Left lung (tissue), 10 donors: ENCODE measurements around the gene PPP2R2B. TPM values are rescaled to one million over a fixed set of nuclear protein-coding genes. Genes with fewer than 3 reads are reported as not detected.

Experiments
- ATAC-seq: fragments of 200-7000 bp; cut with Tn5 transposase; one replicate; pipeline ENCODE4 v1.9.1; 2020; ENCODE audit warnings: moderate library complexity
- DNase-seq, 4 donors: peaks; one replicate each; pipeline ENCODE4 v3.0.0-alpha.2; 2013 to 2020
- H3K27ac ChIP-seq, 2 donors: fragments of 200-600 bp; sonication (generic) in 1 of 2; one replicate each; pipeline versions ENCODE4 v1.5.0 to v1.8.0; 2020 to 2021
- H3K27me3 ChIP-seq, 2 donors: fragments of 200-600 bp; sonication (generic) in 1 of 2; one replicate each; pipeline versions ENCODE4 v1.5.0 to v1.8.0; 2020 to 2021
- H3K36me3 ChIP-seq, 2 donors: fragments of 200-600 bp; sonication (generic) in 1 of 2; one replicate each; pipeline versions ENCODE4 v1.5.0 to v1.8.0; 2020 to 2021
- H3K4me1 ChIP-seq, 2 donors: fragments of 200-600 bp; one replicate each; pipeline ENCODE4 v1.8.0; 2021
- H3K4me3 ChIP-seq, 2 donors: fragments of 200-600 bp; sonication (generic) in 1 of 2; one replicate each; pipeline versions ENCODE4 v1.5.0 to v1.8.0; 2020 to 2021; ENCODE audit warnings: mild to moderate bottlenecking in 1 of 2
- H3K9me3 ChIP-seq, 2 donors: fragments of 200-600 bp; sonication (generic) in 1 of 2; one replicate each; pipeline versions ENCODE4 v1.5.0 to v1.8.0; 2020 to 2021
- intact Hi-C, 2 donors: fragments of 100-400 bp; cut with DNase I; formaldehyde crosslinking; loops; one replicate each; pipeline versions ENCODE4 v1.11.2 to v1.14.2; 2022
- polyA plus RNA-seq, 6 donors: library from polyadenylated mRNA; unstranded; fragments of 120-200 nt; gene quantifications; one replicate each; pipeline ENCODE4 v1.2.1, GENCODE V29; 2013; ENCODE audit not compliant: insufficient read length in 6 of 6
- total RNA-seq, 2 donors: library from RNA; stranded (reverse); fragmentation: NEBNext Ultra II Directional; extraction: Animal tissue kit (Norgen Biotek cat#: 25700); gene quantifications; one replicate each; pipeline ENCODE4 v1.2.1, GENCODE V29; 2021
- TF ChIP-seq, protein P1 (sequence below), 2 donors: fragments of 200-600 bp; sonication (generic) in 1 of 2; IDR thresholded peaks; one replicate each; pipeline versions ENCODE4 v1.5.0 to v1.8.0; 2021; ENCODE audit warnings: antibody characterized with exemption in 2 of 2
- donor health status: DM: no; HTN: yes; CAD: no.
- donor health status: DM: no; HTN: no; CAD: no.

Gene PPP2R2B
- total and polyA plus RNA-seq, 8 donors: 0.23 to 1.5 (median 0.43) TPM

DNA sequence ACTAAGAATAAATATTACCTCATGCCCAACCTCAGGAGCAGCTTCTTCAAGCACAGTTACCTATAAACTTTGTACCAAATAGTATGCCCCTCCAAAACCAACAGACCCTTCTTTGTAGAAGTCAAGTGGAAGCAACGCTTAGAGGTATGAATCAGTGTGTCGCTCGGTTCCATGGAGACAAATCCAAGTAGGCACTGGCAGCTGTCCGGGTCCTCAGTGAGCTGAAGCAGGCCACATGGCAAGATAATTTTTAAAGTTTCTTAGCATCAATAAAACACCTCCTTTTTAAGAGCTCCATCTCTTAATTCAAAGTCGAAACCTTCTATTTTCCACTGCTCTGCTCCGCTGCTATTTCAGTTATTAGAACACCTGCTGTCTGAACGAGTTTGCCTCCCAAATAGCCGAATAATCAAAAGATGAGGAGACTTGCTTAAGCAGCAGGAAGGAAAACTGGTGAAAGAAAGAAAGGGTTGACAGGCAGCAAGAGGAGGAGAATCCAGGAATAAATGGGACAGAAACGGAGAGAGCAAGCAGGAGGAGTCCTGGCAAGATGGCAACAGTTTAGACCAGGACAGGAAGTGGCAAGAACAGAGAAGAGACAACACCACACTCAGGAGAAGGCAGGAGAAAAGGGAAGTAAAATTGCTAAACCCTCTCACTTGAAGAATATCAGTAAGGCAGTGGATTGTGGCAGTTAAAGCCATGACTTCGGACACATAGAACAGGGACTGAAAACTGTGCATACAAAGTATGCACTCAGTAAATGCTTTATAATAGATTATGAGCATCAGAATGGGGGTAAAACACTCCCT is 65.0 kb downstream of the PPP2R2B start:
- Histone ChIP-seq H3K4me1 (peaks cover 0 to 6% of the 10 kb centered on the region in 2 donors), H3K4me3 (no peak overlapping the region), H3K27me3 (no peaks in the 10 kb centered on the region), H3K9me3 (no peaks in the 10 kb centered on the region), H3K36me3 (no peaks in the 10 kb centered on the region), H3K27ac (no peak overlapping the region)
- intact Hi-C loops: no loop called here
- no peak for ATAC-seq
- TF ChIP-seq, protein P1, sequence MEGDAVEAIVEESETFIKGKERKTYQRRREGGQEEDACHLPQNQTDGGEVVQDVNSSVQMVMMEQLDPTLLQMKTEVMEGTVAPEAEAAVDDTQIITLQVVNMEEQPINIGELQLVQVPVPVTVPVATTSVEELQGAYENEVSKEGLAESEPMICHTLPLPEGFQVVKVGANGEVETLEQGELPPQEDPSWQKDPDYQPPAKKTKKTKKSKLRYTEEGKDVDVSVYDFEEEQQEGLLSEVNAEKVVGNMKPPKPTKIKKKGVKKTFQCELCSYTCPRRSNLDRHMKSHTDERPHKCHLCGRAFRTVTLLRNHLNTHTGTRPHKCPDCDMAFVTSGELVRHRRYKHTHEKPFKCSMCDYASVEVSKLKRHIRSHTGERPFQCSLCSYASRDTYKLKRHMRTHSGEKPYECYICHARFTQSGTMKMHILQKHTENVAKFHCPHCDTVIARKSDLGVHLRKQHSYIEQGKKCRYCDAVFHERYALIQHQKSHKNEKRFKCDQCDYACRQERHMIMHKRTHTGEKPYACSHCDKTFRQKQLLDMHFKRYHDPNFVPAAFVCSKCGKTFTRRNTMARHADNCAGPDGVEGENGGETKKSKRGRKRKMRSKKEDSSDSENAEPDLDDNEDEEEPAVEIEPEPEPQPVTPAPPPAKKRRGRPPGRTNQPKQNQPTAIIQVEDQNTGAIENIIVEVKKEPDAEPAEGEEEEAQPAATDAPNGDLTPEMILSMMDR (IDR thresholded peaks at IDR 0.05): no peak
- no peak for DNase-seq

DNA sequence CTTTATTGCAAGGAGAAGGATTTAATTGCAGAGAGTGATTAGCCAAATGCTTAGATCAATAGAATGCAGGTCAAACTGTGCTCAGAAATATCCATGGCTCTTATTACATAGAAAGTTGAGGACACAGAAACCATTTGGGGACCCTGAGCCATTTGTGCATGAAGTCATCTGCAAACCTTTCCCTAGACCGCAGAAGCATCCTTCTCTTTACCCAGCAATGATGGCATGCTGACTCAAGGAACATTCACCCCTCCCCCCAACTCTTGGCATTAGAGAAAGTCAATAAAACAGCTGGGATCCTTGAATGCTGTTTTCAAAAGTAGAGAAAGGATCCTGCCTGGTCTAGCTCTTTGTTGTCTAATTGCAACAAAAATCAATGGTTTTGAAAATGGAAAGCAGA is 73.5 kb downstream of the PPP2R2B start:
- ATAC-seq: no peak
- DNase-seq: no peak
- TF ChIP-seq, protein P1 (IDR thresholded peaks at IDR 0.05): no peak
- Histone ChIP-seq H3K27me3 (no peaks in the 10 kb centered on the region), H3K36me3 (no peaks in the 10 kb centered on the region), H3K9me3 (no peaks in the 10 kb centered on the region), H3K4me3 (no peak overlapping the region), H3K27ac (no peak overlapping the region), H3K4me1 (no peaks in the 10 kb centered on the region)
- intact Hi-C loops: no loop called here

DNA sequence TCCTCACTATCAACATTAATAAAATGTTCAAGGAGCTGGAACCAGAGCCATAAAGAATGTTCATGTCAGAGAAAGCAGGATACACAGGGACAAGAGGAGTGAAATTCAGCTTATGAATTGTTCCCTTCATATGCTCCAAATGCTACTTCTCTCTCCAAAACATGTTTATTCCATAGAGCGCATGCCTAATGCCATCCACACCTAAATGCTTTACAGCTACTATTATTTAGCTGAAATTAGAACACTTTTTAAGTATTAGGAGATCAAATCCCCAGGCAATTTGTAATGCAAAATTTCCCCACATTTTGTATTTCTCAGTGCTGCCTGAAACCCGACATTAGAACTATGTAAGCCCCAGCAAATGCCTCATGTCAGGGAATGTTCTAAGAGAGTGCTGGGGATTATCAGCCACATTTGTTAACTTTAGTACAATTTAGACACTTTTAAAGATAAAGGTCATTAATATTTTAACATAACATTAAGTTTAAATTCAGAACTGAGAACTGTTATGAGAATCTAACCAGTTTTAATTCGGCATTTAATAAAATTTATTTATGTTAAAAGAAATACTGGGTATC is 75.5 kb downstream of the PPP2R2B start:
- no peak for ATAC-seq
- TF ChIP-seq, protein P1 (IDR thresholded peaks at IDR 0.05): no peak
- Histone ChIP-seq H3K27me3 (no peaks in the 10 kb centered on the region), H3K27ac (no peak overlapping the region), H3K4me3 (no peak overlapping the region), H3K36me3 (no peaks in the 10 kb centered on the region), H3K9me3 (no peaks in the 10 kb centered on the region), H3K4me1 (no peaks in the 10 kb centered on the region)
- intact Hi-C loops: no loop called here
- DNase-seq: no peak

DNA sequence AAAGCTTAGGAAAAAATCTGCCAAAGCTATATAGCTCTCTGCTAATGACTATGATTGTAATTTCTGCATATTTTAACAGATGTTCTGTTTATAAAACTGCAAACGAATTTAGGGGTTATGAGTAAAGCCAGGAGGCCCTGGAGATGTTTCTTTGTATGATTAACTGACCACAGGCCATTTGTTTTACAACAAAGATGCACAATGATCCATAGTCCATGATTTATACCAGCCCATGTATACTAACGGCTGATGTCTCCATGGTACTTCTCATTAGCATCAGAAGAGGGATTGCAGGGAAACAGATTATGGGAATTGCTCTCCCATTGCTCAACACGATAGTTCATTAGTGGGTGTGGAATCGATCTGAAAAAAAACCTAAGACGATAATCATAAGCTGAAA is 78.9 kb downstream of the PPP2R2B start:
- intact Hi-C loops: no loop called here

DNA sequence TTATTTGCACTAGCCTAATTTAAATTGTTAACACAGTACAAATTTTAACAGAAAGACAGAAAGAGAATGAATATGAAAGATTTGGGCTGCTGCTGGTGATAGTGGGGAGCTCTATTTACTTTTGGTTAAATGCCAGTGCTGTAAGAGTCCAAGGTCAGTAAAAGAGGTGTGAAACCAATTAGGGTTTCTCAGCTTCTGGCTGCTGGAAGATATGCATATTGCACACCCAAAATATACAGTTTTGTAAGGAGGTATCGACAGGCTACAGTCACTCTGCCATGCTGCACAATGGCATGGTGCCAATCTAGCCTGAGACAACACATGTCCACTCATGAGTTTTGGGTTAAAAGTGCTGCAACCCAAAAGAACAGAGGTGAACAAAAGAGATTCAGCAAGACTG is 79.3 kb downstream of the PPP2R2B start:
- DNase-seq (no peak), ATAC-seq (no peak)
- TF ChIP-seq, protein P1 (IDR thresholded peaks at IDR 0.05): no peak
- Histone ChIP-seq H3K9me3 (no peaks in the 10 kb centered on the region), H3K4me1 (peaks cover 0 to 2% of the 10 kb centered on the region in 2 donors), H3K27me3 (no peaks in the 10 kb centered on the region), H3K36me3 (no peaks in the 10 kb centered on the region), H3K4me3 (no peak overlapping the region), H3K27ac (no peak overlapping the region)
- intact Hi-C loops: no loop called here

More for the DNA sequence above, 78.9 kb downstream of the PPP2R2B start:
- Histone ChIP-seq H3K36me3 (no peaks in the 10 kb centered on the region), H3K4me1 (no peaks in the 10 kb centered on the region), H3K9me3 (no peaks in the 10 kb centered on the region), H3K4me3 (no peak overlapping the region), H3K27me3 (no peaks in the 10 kb centered on the region), H3K27ac (no peak overlapping the region)
- TF ChIP-seq, protein P1 (IDR thresholded peaks at IDR 0.05): no peak
- no peak for ATAC-seq
- DNase-seq: no peak
